Activated T-helper 1 cell treated with anti-CD3 and anti-CD28 coated beads, Interleukin-2, amount 50 U/mL, for 16 hours (primary cell): ENCODE results near the gene SRP72.
"Not testable (repeated sequence)": the region's sequence is repeated elsewhere in the genome, so short reads cannot be mapped to it uniquely, and the experiment has no call there.

ENCODE experiments used
- DNase-seq, 2 donors: peaks; one replicate each; pipeline ENCODE4 v3.0.0-alpha.2; 2020; ENCODE audit warnings: low read depth in 1 of 2, low spot score in 1 of 2

Gene SRP72

DNA sequence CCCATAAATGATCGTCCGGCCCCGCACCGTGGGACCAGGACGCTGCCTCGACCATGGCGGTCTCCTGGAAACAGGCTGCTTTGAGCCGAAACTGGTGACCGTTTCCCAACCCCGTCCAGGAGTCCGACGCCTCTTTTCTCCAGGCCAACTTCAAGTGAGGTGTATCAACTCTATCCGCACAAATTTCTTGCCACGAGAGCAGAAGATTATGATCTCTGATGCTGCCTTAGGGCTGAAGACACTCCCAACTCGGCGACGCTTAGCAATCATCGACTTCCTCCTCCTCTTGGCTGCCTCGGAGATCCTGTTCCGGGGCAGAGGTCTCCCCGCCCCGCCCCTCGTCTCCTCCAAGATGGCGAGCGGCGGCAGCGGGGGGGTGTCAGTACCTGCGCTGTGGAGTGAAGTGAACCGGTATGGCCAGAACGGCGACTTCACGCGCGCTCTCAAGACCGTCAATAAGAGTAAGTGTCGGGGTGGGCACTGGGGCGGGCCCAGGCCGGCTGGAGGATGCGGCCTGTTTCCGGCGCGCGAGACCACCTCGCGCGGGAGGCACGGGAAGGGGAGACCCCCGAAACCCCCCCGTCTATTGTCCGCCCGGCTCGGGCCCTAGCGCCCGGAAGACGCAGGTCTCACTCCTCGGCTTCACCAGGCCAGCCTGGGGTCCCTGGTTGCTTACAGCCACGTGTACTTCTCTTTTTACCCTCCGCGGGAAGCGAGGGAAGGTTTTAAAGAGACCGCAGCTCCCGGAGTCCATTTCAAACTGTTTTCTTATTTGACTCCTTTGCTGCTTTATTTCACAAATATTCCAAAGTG is at the start of gene SRP72:
Gene SRP72, plus strand, starts transcription at position 334 of the 813 bp plus-strand sequence. Its CDS starts 19 bp downstream, at position 353.
- peak; percentile 81 to 84 for DNase-seq

- no peak for DNase-seq
Observed at GRCh38 chr4:56424176-56424575, 43.2 kb upstream of the SRP72 start.

DNA sequence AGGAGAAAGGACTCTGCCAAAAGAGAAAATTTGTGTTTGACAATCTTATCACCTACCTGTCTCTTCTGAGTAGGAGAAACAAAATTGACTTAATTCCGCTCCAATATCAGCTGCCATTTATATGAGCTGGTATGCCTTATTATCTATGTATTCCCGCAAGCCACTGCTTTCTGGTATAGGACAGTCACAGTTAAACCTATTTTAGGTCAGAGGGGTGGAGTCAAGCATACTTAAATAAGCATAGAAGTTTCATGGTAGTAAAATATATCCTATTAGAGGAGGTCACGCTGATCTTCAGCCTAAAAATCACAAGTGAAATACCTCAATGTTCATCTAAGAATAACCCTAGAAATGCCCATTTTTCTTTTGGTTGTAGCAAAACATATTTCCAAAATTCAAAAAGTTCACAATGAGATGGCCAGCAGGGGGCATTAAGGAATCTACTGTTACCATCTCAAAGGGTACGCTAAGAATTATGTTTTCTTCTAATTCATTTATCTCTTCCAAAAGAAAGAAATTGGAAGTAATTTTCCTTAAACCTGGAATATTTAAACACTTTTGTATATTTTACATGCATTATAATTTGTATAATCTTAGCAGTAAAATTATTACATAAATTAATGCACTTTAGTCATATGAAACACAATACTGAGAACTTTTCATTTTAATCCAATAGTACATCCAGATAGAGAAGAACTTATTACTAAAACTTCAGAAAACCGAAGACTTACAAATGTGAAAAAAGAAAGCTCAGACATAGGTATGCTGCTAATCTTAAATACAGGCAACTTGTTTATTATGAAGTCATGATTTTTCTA is 42.5 kb upstream of the SRP72 start:
- no peak for DNase-seq

DNA sequence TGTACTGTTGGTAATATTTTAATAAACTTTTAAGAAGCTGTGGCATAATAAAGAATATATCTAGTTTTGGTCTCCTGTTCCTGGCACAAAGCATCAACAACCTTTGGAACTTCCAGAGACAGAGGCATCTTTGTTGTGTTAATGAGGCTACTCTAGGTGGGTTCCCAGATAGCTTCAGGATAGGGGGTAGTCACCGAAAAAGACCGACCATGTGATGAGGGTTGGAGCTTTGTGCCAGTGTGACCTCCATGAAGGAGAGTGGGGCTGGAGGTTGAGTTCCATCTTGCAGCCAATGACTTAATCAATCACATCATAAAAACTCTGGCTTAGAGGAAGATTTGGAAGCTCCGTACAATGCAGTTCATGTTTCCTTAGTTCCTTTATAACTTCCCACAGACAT is 41.9 kb upstream of the SRP72 start:
- DNase-seq: no peak

GRCh38 chr4:56426273-56426672 is 41.1 kb upstream of the SRP72 start:
- DNase-seq: no peak

- DNase-seq: no peak
Observed at GRCh38 chr4:56427179-56427578, 40.2 kb upstream of the SRP72 start.

GRCh38 chr4:56430203-56430602 is 37.2 kb upstream of the SRP72 start:
- no peak for DNase-seq

DNA sequence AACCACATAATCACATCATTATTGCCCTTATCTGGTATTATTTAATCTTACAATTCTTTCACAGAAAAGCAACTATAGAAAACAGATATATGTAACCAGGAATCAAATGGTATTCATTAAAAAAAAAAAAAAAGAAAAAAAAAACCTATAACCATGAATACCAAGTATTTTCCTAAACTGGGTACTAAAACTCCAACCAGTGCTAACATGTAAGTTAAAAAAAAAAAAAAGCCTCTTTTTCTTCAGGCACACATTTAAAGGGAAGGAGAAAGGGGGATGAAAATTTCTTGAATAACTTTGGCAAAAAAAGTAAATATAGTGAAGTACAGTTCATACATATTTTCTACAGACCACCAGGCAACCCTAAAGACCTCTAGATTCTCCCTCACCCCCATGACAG is 34.1 kb upstream of the SRP72 start:
- DNase-seq: no peak

GRCh38 chr4:56434599-56435139 is 32.7 kb upstream of the SRP72 start:
- DNase-seq: peak in 1 of 2 donors; percentile 4

DNA sequence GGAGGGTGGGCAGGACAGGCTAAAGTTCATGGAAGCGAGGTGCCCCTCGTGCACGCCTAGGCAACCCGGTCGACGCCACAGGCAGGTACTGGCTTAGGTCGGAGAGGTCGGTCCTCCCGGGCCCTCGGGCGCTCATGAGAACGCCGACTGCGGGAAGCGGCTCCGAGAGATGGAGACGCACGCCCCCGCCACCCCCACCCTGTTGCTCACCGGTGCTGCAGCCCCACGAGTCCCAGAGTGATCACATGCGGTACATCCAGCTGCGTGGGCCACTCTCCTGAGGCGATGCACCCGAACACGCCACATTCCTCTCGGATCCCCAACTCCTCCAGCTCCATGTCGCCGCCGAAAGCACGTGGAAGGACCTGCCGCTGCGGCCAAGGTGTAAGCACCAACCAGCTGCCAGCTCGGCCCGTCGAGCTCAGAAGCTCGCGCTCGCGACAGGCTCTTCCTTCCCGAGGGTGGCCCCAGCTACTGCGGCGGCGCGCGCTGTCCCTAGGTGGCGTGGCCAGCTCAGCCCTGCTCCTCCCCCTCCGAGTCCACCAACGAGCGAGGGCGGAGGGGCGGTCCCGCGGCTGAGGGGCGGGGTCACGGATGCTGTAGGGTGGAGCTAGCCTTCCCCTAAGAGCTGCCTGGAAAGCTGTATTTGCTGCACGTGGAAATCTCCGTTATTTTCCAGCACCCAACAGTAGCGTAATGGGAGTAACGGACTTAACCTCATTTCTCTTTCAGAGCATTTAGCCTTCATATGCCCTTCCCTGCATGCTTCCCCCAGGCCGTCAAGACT is 32.1 kb upstream of the SRP72 start, which contains the start of gene PPAT:
Gene PPAT, minus strand, starts transcription at position 476 of the 787 bp plus-strand sequence. Its CDS starts 138 bp downstream, at position 338.
- peak; percentile 97 to 98 for DNase-seq

- DNase-seq: no peak
Observed at GRCh38 chr4:56438766-56439165, 28.7 kb upstream of the SRP72 start.

DNA sequence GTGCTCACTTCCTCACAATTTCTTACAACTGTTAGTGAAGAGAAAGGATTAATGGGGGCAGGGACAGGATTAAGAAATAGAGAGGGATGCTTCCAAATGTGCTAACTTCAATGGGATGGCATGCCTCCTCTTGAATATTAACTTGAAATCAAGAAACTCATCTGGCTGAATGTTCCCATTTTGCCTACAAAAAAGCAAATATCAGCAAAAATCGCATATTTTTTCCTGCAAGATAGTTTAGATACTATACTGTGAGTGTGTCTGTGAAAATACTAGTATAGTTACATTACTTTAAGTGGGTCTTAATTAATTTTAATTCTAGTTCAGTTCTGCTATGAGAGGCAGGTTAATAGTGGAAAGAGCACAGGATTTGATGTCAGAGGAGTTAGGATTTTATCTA is 26.4 kb upstream of the SRP72 start:
- no peak for DNase-seq

- DNase-seq: no peak
Observed at GRCh38 chr4:56444719-56445118, 22.7 kb upstream of the SRP72 start.

GRCh38 chr4:56445699-56446098 is 21.7 kb upstream of the SRP72 start:
- no peak for DNase-seq

GRCh38 chr4:56448301-56448700 is 19.1 kb upstream of the SRP72 start:
- DNase-seq: no peak

GRCh38 chr4:56449475-56449874 is 17.9 kb upstream of the SRP72 start:
- DNase-seq: not testable (repeated sequence)

DNA sequence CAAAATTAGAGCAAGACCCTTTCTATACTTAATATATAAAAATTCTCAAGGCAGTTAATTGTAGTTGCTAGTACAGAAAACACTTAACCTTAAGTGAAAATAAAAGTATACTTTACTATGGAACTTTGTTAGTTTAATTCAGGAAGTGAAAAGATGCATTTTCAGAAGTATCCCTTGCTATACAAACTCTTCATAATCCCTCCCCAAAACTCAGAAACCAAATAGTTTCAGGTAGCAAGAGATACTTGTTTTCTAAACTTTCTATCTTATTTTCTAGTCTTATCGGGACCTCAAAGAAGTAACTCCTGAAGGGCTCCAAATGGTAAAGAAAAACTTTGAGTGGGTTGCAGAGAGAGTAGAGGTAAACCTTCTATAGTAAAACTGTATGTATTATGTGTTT is 17.1 kb upstream of the SRP72 start:
- DNase-seq: no peak

DNA sequence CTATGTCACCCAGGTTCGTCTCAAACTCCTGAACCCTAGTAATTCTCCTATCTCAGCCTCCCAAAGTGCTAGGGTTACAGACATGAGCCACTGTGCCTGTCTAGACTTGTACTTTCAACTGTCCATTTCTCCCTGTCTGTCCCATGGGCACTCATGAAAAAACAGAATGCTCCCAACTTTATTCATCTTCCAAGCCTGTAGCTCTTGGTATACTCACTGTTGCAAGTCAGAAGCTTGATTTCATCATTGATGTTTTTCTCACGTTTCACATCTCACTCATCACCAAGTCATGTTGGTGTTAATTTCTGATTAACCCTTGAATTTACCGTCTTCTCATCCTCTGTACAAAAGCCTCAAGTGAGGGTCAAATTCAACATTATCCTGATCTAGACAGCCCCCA is 7.3 kb upstream of the SRP72 start:
- DNase-seq: no peak

DNA sequence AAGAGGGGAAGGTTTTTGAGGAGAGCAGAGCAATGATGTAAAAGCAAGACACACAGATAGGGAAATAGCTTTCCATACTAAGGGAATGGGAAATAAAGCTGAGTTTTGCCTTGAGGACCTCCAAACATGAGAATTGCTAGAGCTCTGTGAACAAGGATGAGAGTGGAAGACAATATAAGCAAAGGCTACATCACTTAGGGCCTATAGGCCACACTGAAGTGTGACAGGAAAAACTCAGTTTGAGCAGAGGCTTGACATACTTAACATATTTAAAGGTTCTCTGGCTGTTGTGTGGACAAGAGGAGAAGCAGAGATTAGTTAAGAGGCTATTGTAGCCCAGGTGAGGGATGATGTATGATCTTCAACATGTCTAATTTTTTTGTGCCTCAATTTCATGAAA is 5.3 kb upstream of the SRP72 start:
- no peak for DNase-seq

DNA sequence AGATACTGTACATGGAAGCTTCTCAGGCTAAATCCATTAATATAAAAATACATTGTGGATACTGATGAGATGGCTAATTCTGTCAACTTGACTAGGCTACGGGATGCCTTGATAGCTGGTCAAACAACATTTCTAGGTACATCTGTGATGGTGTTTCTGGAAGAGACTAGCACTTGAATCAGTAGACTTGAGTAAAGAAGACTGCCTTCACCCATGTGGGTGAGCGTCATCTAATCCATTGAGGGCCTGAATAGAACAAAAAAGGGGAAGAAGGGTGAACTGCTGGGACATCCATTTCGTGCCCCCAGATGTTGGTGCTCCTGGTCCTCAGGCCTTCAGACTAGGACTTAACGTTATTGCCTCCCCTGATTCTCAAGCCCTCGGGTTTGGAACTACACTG is 3.7 kb upstream of the SRP72 start:
- DNase-seq: no peak

- DNase-seq: no peak
Observed at GRCh38 chr4:56464581-56464980, 2.8 kb upstream of the SRP72 start.
